KMS-11 (cell line): Measurements from ENCODE around the gene WIZ.

Experiments used
- H2AFZ ChIP-seq: fragments of 200-600 bp; sonication (generic); 2 replicates; pipeline ENCODE4 v1.6.1; 2016; ENCODE audit warnings: antibody characterized with exemption, mixed run types, low read depth
- H3K27ac ChIP-seq: fragments of 200-600 bp; sonication (generic); 2 replicates; pipeline ENCODE4 v1.6.1; 2016; ENCODE audit warnings: mild to moderate bottlenecking, mixed run types
- H3K27me3 ChIP-seq: fragments of 200-600 bp; sonication (generic); 2 replicates; pipeline ENCODE4 v1.6.1; 2017; ENCODE audit warnings: mild to moderate bottlenecking, low read depth, mixed run types, moderate library complexity; ENCODE audit not compliant: insufficient read depth
- H3K36me3 ChIP-seq: fragments of 200-600 bp; sonication (generic); 2 replicates; pipeline ENCODE4 v1.6.1; 2017; ENCODE audit warnings: mild to moderate bottlenecking, mixed run types; ENCODE audit not compliant: insufficient read depth
- H3K4me1 ChIP-seq: fragments of 200-600 bp; sonication (generic); 2 replicates; pipeline ENCODE4 v1.6.1; 2016; ENCODE audit warnings: mild to moderate bottlenecking, low read depth, mixed run types; ENCODE audit not compliant: poor library complexity, severe bottlenecking
- H3K4me2 ChIP-seq: fragments of 200-600 bp; sonication (generic); 2 replicates; pipeline ENCODE4 v1.7.0; 2016; ENCODE audit warnings: mild to moderate bottlenecking, mixed run types
- H3K4me3 ChIP-seq: fragments of 200-600 bp; sonication (generic); IDR thresholded peaks from 2 replicates; pipeline ENCODE4 v1.6.1; 2017; ENCODE audit warnings: low read depth, low read length, mixed read lengths; ENCODE audit not compliant: insufficient read depth
- H3K79me2 ChIP-seq: fragments of 200-600 bp; sonication (generic); 2 replicates; pipeline ENCODE4 v1.6.1; 2016; ENCODE audit warnings: low read depth, mixed run types; ENCODE audit not compliant: insufficient read depth
- H3K9ac ChIP-seq: fragments of 200-600 bp; sonication (generic); 2 replicates; pipeline ENCODE4 v1.6.1; 2016; ENCODE audit warnings: mild to moderate bottlenecking, mixed run types
- H4K20me1 ChIP-seq: fragments of 200-600 bp; sonication (generic); 2 replicates; pipeline ENCODE4 v1.6.1; 2016; ENCODE audit warnings: mild to moderate bottlenecking, mixed run types; ENCODE audit not compliant: insufficient read depth
- TF ChIP-seq, protein P1 (sequence below): fragments of 200-600 bp; sonication (generic); conservative IDR thresholded peaks from 2 replicates; pipeline ENCODE4 v1.6.1; 2017; ENCODE audit warnings: low read depth, mild to moderate bottlenecking, antibody characterized with exemption, low read length, moderate library complexity, mixed read lengths

Gene WIZ

DNA sequence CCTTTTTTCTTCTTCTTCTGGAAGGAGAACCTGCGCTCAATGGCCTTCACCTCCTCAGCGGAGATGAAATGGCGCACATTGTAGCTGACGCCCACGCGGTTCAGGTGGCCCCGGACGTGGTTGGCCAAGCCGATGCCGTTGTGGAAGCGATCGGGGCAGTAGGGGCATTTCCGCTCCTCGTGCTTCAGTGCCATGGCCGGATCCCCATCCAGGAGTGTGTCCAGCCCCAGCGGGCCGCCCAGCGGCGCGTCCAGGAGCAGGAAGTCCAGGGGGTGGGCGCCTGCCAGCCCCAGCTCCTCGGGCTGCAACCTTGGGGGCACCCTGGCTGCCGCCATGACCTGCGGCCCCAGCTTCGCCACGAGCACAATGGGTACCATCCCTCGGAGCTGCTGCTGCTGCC is 11.2 kb downstream of the WIZ start:
- H3K4me2 ChIP-seq, result no peak overlapping the region
- H3K4me1 ChIP-seq, result peaks cover 7% of the 10 kb centered on the region
- H2AFZ ChIP-seq, result no peak overlapping the region
- H3K27me3 ChIP-seq, result no peaks in the 10 kb centered on the region
- no peaks in the 10 kb centered on the region for H3K36me3 ChIP-seq
- no peak overlapping the region for H3K9ac ChIP-seq
- no peaks in the 10 kb centered on the region for H3K79me2 ChIP-seq
- TF ChIP-seq, protein P1, sequence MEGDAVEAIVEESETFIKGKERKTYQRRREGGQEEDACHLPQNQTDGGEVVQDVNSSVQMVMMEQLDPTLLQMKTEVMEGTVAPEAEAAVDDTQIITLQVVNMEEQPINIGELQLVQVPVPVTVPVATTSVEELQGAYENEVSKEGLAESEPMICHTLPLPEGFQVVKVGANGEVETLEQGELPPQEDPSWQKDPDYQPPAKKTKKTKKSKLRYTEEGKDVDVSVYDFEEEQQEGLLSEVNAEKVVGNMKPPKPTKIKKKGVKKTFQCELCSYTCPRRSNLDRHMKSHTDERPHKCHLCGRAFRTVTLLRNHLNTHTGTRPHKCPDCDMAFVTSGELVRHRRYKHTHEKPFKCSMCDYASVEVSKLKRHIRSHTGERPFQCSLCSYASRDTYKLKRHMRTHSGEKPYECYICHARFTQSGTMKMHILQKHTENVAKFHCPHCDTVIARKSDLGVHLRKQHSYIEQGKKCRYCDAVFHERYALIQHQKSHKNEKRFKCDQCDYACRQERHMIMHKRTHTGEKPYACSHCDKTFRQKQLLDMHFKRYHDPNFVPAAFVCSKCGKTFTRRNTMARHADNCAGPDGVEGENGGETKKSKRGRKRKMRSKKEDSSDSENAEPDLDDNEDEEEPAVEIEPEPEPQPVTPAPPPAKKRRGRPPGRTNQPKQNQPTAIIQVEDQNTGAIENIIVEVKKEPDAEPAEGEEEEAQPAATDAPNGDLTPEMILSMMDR, result no peak
- no peak overlapping the region for H3K4me3 ChIP-seq
- H4K20me1 ChIP-seq, result no peaks in the 10 kb centered on the region
- H3K27ac ChIP-seq, result no peak overlapping the region

- TF ChIP-seq, protein P1, result no peak
- Histone ChIP-seq H3K36me3 (no peaks in the 10 kb centered on the region), H3K27ac (no peak overlapping the region), H3K79me2 (no peaks in the 10 kb centered on the region), H3K4me2 (no peak overlapping the region), H2AFZ (no peak overlapping the region), H3K4me3 (no peak overlapping the region), H3K9ac (no peak overlapping the region), H3K4me1 (peaks cover 7% of the 10 kb centered on the region), H3K27me3 (no peaks in the 10 kb centered on the region), H4K20me1 (no peaks in the 10 kb centered on the region)
Measured at GRCh38 chr19:15438124-15438496, 11.6 kb downstream of the WIZ start.

DNA sequence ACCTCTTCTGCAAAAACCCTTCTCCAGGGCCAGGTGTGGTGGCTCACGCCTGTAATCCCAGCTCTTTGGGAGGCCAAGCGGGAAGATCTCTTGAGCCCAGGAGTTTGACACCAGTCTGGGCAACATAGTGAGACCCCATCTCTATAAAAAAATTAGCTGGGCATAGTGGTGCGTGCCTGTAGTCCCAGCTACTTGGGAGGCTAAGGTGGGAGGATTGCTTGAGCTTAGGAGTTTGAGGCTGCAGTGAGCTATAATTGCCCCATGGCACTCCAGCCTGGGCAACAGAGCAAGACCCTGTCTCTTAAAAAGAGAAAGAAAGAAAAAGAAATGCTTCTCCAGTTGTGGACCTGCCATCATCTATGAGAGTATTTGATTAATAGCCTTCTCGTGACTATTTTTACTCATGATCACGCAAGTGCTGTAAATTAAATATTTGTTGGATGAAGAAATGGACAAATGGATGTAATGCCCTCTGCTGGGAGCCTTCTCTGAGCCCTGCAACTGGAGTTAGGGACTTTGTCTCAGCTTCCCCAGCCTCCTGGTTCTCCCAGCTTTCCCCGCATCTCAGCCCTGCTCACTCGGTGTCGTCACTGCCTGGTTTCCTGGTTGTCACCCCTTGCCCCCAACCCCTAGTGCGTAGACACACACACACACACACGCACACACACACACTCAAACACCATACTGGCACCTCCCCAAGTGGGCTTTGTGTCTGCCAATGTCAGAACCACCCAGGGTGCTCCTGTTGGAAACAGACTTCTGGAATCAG is 12.2 kb downstream of the WIZ start:
- H3K9ac ChIP-seq, result no peak overlapping the region
- no peak overlapping the region for H2AFZ ChIP-seq
- H3K4me3 ChIP-seq, result no peak overlapping the region
- H3K36me3 ChIP-seq, result no peaks in the 10 kb centered on the region
- no peaks in the 10 kb centered on the region for H3K27me3 ChIP-seq
- H3K27ac ChIP-seq, result no peak overlapping the region
- H3K4me2 ChIP-seq, result no peak overlapping the region
- TF ChIP-seq, protein P1, result no peak
- H3K4me1 ChIP-seq, result peaks cover 7% of the 10 kb centered on the region
- no peaks in the 10 kb centered on the region for H3K79me2 ChIP-seq
- H4K20me1 ChIP-seq, result no peaks in the 10 kb centered on the region

- TF ChIP-seq, protein P1, result no peak
- H3K27ac ChIP-seq, result no peak overlapping the region
- H2AFZ ChIP-seq, result no peak overlapping the region
- no peak overlapping the region for H3K9ac ChIP-seq
- H3K79me2 ChIP-seq, result peaks cover 5% of the 10 kb centered on the region
- H3K4me3 ChIP-seq, result no peak overlapping the region
- no peaks in the 10 kb centered on the region for H3K27me3 ChIP-seq
- H3K36me3 ChIP-seq, result no peaks in the 10 kb centered on the region
- H3K4me2 ChIP-seq, result no peak overlapping the region
- H4K20me1 ChIP-seq, result no peaks in the 10 kb centered on the region
- H3K4me1 ChIP-seq, result peaks cover 7% of the 10 kb centered on the region
Measured at GRCh38 chr19:15436826-15437110, 13.0 kb downstream of the WIZ start.
